Anterior cingulate cortex (tissue), 58 donors: ENCODE data around the gene LYZL2.
A peak's percentile ranks its signal among the peaks of the same experiment; 100 is the strongest.
"Not testable (repeated sequence)": the region's sequence is repeated elsewhere in the genome, so short reads cannot be mapped to it uniquely, and the experiment has no call there.

Experiments used
- DNase-seq, 58 donors: peaks; one replicate each; lab custom pipeline; 2025; lab: John Stamatoyannopoulos, UW

The LYZL2 gene

DNA sequence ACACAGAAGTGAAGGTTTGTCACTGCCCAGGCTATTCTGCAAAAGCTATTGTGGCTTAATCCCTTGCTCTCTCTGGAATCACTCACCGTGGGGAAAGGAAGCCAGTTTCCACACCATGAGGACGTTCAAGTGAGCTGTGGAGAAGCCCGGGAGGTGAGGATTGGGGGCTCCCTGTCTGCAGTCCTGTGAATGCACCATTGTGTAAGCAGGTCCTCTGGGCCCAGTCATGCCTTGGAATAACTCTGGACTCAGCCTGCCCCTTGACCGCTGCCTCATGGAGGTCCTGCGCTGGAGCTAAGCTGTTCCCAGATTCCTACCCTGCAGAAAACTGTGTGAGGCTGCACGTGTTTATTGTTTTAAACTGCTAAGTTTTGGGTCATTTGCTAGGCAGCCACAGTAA is 33.5 kb downstream of the LYZL2 start:
- no peak for DNase-seq

DNA sequence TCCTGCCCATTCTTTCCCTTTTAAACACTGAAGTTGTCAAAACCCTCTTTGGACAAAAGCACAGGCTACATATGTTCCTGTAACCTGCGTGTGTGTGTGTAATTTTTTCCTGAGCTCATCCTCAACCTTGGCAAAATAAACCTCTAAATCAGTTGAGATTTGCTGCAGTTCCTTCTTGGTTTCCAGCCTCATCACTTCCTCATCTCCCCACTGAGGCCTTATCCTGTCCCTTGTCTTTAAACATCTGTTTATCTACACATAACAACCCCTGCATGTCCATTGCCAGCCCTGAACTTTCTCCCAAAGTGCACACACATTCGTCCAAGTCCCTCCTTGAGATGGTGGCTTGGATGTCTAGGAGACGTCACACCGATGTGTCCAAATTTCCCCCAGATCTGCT is 35.5 kb downstream of the LYZL2 start:
- no peak for DNase-seq

DNA sequence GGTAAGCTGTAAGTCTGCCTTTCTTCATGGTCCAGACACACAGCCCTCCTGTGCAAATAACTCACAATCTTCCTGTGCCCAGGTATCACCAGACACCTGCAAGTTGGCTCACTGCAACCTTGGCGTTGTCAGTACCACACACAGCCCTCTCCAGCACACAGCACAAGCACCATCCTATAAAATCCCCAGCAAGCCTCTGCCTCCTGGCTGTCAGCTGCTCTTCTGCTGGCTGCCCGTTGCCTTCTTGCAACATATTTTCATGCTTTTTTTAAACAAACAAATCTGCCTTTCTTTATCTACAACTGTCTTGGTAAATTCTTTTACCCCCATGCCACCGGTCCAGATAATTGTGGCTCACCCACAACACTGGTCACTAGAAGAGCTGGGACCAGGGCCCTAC is 36.8 kb downstream of the LYZL2 start:
- not testable (repeated sequence) for DNase-seq

DNA sequence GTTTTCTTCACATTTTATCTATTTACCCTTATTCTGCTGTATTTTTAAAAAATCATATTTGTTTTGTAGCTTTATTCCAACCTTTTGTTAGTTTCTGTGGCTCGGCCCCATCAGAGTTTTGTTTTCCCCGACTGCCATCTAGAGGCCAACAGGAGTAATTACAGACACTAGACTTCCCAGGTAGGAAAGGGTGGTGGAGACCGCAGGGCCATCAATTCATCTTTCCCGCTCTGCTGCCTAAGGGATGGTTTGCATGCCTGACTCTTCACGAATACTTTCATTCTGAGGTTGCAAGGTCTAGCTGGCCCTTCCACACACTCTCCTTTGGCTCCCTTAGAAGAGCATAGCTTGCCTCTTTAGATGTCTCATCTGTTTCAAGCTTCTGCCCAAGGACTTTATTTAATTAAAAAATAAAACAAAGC is 38.3 kb downstream of the LYZL2 start:
- peak in 24 of 58 donors; percentile 3 to 44 (median 12) for DNase-seq

DNA sequence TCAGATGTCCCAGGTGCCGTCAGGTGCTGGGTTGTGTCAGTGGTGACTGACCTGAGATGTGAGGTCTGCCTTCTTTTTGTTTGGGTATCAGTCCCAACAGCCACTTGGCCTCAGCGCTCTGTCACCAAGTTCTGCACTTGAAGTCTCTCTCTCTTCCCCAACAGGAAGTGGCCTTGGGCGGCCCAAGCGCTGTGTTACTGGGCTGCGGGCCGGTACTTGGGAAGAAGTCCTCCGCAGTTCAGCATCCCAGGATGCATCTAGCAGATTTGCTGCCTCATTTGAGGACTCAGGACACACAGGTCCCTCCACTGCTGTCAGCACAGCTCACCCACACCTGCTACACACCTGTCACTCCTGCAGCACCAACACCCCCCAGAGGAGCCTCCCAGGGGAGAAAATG is 40.1 kb downstream of the LYZL2 start:
- DNase-seq: no peak

DNA sequence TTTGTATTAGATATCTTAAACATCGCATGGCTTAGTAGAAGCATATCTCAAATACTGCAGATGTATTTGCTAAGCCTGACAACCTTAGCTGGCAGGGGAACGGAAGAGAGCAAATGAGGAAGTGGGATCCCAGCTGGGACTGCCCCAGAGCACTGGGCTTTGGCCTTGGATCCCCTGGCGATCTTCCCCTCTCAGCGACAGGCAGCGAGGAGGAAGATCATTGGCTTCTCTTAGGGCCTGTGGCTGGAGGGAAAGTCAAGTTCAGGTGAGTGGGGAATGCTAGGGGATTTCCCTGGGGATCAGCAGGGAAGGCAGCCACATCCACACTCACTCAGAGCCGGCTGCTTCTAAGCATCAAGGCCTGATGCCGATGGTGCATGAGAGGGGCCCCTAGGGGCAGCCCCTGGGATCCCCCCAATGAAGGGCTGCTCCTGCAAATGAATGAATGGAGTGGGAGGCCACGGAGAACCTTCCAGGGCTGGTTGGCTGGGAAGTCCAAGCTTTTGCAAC is 42.0 kb downstream of the LYZL2 start:
- DNase-seq: peak in 4 of 58 donors; percentile 4 to 9 (median 6)

DNA sequence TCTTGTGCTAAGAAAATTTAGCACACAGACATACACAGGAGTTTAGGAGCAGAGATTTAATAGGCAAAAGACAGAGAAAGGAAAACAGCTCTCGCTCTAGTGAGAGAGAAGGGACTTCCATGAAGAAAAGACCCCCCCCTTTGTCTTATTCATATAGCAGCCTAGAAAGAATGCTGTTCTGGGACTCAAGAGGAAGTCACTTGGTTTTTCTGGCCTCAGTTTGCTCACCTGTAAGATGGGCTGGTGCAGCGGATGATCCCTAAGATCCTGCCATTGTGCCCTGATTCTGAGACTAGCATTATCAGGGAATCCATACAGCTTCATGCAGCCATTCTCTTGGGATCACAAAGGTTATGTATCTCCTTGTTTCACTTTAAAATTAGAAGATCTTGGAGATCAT is 42.7 kb downstream of the LYZL2 start:
- no peak for DNase-seq

DNA sequence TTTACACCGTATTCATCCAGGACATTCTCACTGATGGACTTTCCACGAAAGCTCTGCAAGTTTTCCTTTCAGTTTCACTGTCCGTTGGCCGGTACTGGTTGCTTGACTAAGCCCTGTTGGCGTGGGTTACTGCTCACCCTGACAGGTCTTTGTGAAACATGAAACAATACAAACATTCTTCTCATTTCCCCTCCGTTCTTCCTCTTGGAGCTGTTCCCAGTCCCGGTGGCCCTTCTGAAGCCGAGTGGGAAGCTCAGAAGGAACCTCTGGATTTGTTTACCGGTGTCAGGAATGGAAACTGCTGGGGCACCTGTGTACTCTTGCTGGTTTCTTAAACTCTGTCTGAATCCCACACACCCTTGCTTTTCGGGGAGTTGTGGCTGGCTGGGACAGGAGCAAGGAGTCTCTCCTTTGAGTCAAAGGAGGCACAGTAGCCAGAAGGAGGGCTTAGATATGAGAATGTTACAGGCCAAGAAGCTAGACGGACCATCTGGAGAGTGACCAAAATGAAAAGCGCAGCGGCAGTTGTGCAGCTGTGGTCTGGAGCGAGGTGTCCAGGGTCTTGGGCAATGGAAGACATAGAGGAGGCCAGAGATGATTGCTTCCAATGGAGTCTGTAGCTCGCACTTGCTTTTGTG is 45.7 kb downstream of the LYZL2 start:
- DNase-seq: peak in 16 of 58 donors; percentile 3 to 37 (median 16)

DNA sequence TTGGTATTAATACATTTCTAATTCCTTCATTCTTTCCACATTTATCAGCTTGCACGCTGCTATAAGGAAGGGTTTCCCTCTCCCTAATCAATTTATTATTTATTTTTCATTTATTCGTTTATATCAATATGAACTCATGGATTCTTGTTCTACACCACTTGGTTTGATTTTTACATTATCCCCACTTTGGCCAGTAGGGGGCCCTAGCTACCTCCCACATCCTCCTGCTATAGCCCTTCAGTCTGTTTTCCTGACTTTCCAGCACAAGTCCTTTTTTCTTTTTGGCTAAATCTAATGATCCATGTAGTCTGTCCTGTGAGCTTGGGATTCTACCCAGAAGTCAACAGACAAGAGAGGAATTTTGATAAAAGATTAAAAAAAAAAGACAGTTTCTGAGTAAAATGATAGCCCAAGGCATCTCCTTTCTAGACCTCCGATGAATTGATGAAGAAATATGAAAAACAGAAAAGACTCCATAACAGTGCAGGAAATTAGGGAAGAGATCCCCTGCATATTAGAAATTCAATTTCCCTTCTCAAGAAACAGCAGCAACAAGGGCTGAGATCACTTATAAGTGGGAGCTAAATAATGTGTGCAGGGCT is 47.7 kb downstream of the LYZL2 start:
- DNase-seq: peak in 1 of 58 donors; percentile 8

DNA sequence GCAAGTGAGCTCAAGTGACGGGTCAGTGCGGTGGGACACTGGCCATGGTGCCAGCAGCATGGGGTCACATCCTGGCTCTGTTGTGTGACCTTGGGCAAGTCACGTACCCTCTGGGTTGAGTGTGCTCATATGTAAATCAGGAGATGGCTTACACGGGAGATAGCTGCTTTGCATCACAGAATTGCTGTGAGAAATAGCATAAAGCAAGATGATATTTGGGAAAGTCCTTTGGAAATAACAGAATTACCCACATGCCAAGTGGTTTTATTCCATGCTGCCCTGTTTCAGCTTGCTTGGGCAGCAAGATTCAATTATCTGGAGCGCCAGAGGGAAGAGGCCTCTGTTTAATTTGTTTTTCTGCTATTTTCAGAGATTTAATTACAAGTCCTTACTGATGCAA is 48.9 kb downstream of the LYZL2 start:
- DNase-seq: no peak

DNA sequence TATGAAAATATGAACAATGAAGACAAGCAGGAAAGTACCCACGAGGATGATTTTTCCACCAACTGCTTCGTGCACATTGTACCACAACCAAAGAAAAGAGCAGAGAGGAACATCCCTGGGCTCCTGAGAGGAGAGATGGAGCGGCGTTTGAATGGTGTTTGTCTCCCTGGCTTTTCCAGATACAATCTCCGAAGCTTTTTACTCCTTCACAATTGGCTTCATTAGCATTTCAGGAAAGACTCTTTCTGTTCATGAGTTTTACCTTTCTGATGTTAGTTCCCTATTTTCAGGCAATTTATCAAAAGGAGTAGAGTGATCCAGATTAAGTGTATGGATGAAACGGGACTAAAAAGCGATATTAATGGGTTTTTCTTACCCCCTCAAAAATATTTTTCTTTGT is 49.3 kb downstream of the LYZL2 start:
- no peak for DNase-seq

DNA sequence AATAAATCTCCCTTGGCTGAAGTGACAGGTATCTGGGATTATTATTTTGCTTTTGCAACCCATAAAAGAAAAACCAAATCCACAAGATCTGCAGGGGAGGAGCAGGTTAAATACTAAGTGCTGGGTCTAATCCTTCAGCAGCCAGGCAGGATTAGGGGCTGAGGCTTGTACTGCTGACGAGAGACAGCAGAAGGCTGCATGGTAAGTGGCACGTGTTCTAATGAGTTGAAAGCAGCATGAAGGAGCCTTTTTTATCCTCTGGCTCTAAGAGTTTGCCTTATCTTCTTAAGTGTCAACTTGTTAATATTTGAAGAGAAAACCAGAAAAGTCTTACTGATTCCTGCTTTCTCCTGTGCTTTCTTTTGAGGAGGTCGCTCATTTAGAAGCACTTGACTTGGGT is 50.0 kb downstream of the LYZL2 start:
- no peak for DNase-seq

DNA sequence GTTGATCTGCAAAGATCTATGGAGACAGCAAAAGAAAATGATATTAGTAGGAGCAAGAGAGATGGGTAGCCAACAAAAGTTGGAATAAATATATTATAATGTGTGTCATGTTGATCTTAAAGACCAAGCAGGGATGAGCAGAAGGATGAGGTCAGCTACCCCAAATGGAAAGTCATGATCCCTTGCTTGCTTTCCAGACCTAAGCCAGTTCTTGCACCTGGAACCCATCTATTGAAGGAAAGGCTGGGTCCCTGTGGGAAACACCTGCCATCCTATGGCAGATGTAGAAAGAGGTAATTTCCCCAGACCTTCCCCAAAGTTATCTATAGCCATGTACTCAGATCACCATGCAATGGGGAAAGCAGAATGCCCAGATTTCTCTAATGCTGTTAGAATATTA is 52.5 kb downstream of the LYZL2 start:
- no peak for DNase-seq

DNA sequence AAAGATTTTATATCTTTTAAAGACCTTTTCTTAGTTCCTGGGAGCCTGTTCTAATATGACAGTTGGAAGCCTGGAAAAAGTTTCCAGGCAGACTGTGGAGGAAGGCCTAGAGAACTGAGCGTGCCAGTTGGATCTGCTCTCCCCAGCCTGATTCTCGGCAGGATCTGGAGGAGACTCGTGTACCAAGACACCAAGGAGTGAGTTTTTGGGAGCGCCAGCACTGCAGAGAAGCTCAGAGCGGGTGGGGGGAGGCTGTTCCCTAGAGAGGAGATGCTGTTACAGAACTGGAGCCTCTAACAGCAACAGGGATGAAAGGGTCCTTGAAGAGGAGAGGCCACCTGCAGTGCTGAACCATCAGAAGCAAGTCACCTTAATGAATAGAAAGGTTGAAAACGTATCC is 52.9 kb downstream of the LYZL2 start:
- no peak for DNase-seq

DNA sequence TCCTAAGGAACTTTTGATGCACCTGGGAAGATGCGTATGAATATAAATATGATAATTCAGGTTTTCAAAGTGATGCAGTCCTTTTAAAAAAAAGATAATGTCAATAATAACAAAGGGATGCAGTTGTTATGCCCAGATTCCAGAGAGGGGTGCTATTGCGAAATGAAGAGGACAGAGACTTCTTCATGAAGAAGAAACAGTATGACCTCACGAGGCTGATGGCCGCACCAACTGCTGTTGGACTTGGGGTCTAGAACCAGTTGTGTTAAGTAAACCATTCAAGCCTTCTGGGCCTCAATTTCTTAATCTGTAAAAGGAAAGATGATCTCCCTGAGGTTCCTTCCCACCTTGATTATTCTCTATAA is 55.1 kb downstream of the LYZL2 start:
- DNase-seq: no peak

DNA sequence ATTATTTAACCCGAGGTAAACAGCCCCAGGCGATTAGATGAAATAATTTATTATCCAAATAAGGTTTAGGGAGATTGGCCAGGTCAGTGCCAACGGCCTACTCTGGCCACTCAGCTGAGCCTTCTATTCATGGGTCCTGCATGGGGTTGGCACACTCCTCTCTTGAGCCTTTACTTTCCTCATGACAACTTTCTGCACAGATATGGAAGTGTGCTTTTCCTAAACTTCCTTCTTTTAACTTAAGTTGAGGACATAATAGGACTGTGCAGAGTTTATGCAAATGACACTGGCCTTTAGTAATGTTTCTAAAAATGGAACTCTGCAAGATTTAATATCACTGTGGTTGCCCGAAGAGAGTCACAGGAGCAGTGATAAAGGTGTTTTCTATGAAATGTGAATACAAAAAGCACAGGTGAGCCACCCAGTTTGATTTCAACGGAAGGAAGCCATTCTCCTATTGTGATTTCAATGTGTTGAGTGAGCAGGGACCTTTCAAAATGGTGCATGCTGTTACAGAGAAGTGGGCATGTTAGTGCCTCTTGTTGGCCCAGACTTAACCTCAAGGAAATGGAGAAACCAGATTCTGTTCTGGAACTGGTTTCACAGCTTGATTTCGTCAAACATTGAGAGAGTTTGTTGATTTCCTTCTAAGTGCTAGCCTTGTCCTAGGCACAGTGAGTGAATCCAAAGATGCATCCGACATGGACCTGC is 55.7 kb downstream of the LYZL2 start:
- DNase-seq: no peak

DNA sequence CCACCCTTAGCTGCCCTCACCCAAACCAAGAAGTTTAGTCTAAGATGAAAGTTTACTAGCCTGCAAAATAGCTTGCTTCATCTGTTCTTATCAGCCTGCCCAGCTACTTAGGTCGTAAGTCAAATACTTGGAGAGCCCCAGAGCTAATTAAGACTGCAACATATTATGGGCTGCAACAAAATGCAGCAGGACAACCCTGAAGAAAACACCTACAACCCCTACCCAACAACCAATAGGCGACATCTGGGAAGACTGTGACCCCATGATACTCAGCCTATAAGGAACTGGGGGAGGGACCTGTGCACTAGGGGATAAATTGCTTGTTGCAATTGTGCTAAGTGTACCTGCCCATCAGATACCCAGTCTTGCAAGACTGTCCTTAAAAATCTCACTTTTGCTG is 64.1 kb downstream of the LYZL2 start:
- no peak for DNase-seq

DNA sequence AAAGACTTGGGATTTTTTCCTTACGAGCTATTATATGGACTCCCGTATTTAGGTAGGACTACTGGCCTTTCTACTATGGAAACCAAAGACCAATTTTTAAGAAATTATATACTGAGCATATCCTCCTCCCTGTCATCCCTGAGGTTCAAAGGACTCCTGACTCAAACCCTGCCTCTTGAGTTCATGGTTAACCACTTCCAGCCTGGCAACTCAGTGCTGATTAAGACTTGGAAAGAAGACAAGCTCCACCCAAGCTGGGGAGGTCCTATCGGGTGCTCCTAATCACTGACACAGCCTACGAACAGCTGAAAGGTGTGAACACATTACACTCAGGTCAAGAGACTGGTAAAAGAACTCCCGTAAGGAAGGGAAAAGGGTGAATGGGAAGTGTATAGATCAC is 66.8 kb downstream of the LYZL2 start:
- DNase-seq: no peak
